Keratinocyte (primary cell): ENCODE measurements around the gene KRT8. TPM values are rescaled to one million over a fixed set of nuclear protein-coding genes. Genes with fewer than 3 reads are reported as not detected.
"Not testable (repeated sequence)": the region's sequence is repeated elsewhere in the genome, so short reads cannot be mapped to it uniquely, and the experiment has no call there.

Experiments
- DNase-seq: peaks from one replicate; pipeline ENCODE4 v3.0.0-alpha.2; 2011; ENCODE audit warnings: low read depth, missing footprints, low spot score
- FAIRE-seq: peaks from 2 replicates; lab custom pipeline; 2011; peaks lifted over from hg19 to GRCh38; lab: Jason Lieb, UNC
- H2AFZ ChIP-seq: 2 replicates; pipeline ENCODE4 v1.6.0; 2012; ENCODE audit warnings: low read length, control low read depth, inconsistent platforms; ENCODE audit not compliant: control insufficient read depth
- H3K27ac ChIP-seq: 2 replicates; pipeline ENCODE4 v1.5.1; 2011; ENCODE audit warnings: low read length; ENCODE audit not compliant: control insufficient read depth, insufficient read depth
- H3K27me3 ChIP-seq: 3 replicates; pipeline ENCODE4 v1.6.0; 2011; ENCODE audit warnings: low read length; ENCODE audit not compliant: control insufficient read depth, insufficient read depth; ENCODE audit errors: extremely low read depth
- H3K36me3 ChIP-seq, 2 experiments: 2 replicates in 1 of 2; 3 replicates in 1 of 2; pipeline ENCODE4 v1.5.1; 2011; ENCODE audit warnings: low read length in 2 of 2, mild to moderate bottlenecking in 1 of 2; ENCODE audit not compliant: control insufficient read depth in 2 of 2, insufficient read depth in 2 of 2; ENCODE audit errors: extremely low read depth in 1 of 2
- H3K4me1 ChIP-seq: 3 replicates; pipeline ENCODE4 v1.5.1; 2011; ENCODE audit warnings: low read length; ENCODE audit not compliant: control insufficient read depth, insufficient read depth; ENCODE audit errors: extremely low read depth
- H3K4me2 ChIP-seq: 3 replicates; pipeline ENCODE4 v1.6.0; 2011; ENCODE audit warnings: low read depth, low read length; ENCODE audit not compliant: control insufficient read depth, insufficient read depth; ENCODE audit errors: extremely low read depth
- H3K4me3 ChIP-seq, 3 experiments: fragments of 200-600 bp in 1 of 3; sonication (generic) in 1 of 3; 2 replicates in 2 of 3; 3 replicates in 1 of 3; pipeline ENCODE4 v1.5.1; 2011 to 2016; ENCODE audit warnings: low read length in 3 of 3, mild to moderate bottlenecking in 3 of 3, control low read depth in 2 of 3, inconsistent platforms in 1 of 3, low read depth in 1 of 3, mixed read lengths in 1 of 3, mixed run types in 1 of 3, moderate library complexity in 1 of 3; ENCODE audit not compliant: control insufficient read depth in 2 of 3, insufficient read depth in 2 of 3; ENCODE audit errors: extremely low read depth in 1 of 3
- H3K79me2 ChIP-seq: 2 replicates; pipeline ENCODE4 v1.6.0; 2012; ENCODE audit warnings: low read length; ENCODE audit not compliant: control insufficient read depth, insufficient read depth
- H3K9ac ChIP-seq: 3 replicates; pipeline ENCODE4 v1.6.0; 2011; ENCODE audit warnings: low read length; ENCODE audit not compliant: control insufficient read depth, insufficient read depth; ENCODE audit errors: extremely low read depth
- H3K9me1 ChIP-seq: 3 replicates; pipeline ENCODE4 v1.6.0; 2011; ENCODE audit warnings: low read length; ENCODE audit not compliant: control insufficient read depth, insufficient read depth; ENCODE audit errors: extremely low read depth
- H3K9me3 ChIP-seq: 2 replicates; pipeline ENCODE4 v1.5.1; 2012; ENCODE audit warnings: low read depth, low read length; ENCODE audit not compliant: control insufficient read depth
- H4K20me1 ChIP-seq: 3 replicates; pipeline ENCODE4 v1.6.0; 2011; ENCODE audit warnings: low read length; ENCODE audit not compliant: control insufficient read depth, insufficient read depth; ENCODE audit errors: extremely low read depth
- EZH2 ChIP-seq: IDR thresholded peaks from one replicate; pipeline ENCODE4 v1.6.1; 2012; ENCODE audit warnings: inconsistent platforms, mild to moderate bottlenecking, low read length, moderate library complexity
- dilution Hi-C: fragments of 300-500 bp; cut with MboI; formaldehyde crosslinking; loops from one replicate; pipeline ENCODE4 v1.7.0; 2020; ENCODE audit warnings: low sequenced_read_pairs; ENCODE audit not compliant: extremely low pct_ligation_motif_present
- polyA plus RNA-seq, 5 experiments: library from polyadenylated mRNA; depleted of rRNA in 3 of 5; stranded (reverse) in 3 of 5; stranded (forward) in 1 of 5; unstranded in 1 of 5; fragments of >200 nt; gene quantifications; 1 replicate in 1 of 5; 2 replicates in 3 of 5; 3 replicates in 1 of 5; pipeline versions ENCODE4 v1.2.1 to v1.2.3, GENCODE V29; 2011 to 2012; ENCODE audit warnings: missing spikeins in 2 of 5, low read depth in 1 of 5, low replicate concordance in 1 of 5
- TF ChIP-seq, protein P1 (sequence below), 3 experiments: IDR thresholded peaks in 1 of 3; conservative IDR thresholded peaks in 1 of 3; optimal IDR thresholded peaks in 1 of 3; 2 replicates in 2 of 3; 3 replicates in 1 of 3; pipeline versions ENCODE3 to v1.5.1; 2011; ENCODE audit warnings: low read length in 3 of 3, mild to moderate bottlenecking in 3 of 3, moderate library complexity in 2 of 3, control low read depth in 1 of 3, inconsistent platforms in 1 of 3; ENCODE audit not compliant: insufficient read depth in 2 of 3; ENCODE audit errors: extremely low read depth in 1 of 3

KRT8 gene
- polyA plus RNA-seq, 1 donor (not counting 4 experiments of a cell fraction or from before 2014, with no cell fraction given) = 151 TPM

DNA sequence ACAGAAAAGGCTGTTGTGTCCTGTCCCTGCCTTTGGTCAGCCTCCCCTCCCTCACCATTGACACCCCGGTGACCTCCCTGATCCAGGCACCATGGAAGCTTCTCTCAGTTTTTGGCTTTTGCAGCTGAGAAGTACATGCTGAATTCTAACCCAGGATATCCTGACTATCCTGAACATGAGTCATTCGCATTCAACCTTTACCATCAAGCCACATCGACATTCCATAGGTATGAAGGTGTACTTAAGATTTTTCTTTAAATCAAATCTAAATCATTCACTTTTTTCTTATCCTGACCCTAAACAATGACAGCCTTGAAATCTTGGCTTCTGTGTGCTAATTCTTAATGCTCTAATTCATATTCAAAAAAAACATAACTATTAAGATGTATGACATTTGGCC, 47.4 kb downstream of the KRT8 start:
- no peaks in the 10 kb centered on the region for H3K79me2 ChIP-seq
- DNase-seq (no peak), FAIRE-seq (peak; percentile 88)
- no peak overlapping the region for H3K4me3 ChIP-seq
- H3K9me1 ChIP-seq = no peaks in the 10 kb centered on the region
- H3K27me3 ChIP-seq = no peaks in the 10 kb centered on the region
- no peak for TF ChIP-seq EZH2
- TF ChIP-seq, protein P1, sequence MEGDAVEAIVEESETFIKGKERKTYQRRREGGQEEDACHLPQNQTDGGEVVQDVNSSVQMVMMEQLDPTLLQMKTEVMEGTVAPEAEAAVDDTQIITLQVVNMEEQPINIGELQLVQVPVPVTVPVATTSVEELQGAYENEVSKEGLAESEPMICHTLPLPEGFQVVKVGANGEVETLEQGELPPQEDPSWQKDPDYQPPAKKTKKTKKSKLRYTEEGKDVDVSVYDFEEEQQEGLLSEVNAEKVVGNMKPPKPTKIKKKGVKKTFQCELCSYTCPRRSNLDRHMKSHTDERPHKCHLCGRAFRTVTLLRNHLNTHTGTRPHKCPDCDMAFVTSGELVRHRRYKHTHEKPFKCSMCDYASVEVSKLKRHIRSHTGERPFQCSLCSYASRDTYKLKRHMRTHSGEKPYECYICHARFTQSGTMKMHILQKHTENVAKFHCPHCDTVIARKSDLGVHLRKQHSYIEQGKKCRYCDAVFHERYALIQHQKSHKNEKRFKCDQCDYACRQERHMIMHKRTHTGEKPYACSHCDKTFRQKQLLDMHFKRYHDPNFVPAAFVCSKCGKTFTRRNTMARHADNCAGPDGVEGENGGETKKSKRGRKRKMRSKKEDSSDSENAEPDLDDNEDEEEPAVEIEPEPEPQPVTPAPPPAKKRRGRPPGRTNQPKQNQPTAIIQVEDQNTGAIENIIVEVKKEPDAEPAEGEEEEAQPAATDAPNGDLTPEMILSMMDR (optimal IDR thresholded peaks at IDR 0.05 in 1 of 3, IDR thresholded peaks at IDR 0.05 in 1 of 3, conservative IDR thresholded peaks at IDR 0.05 in 1 of 3; ENCODE audit: extremely low read depth in 1 of 3, insufficient read depth in 2 of 3, low read length in 3 of 3) = no peak
- no peak overlapping the region for H3K9ac ChIP-seq
- H3K36me3 ChIP-seq = no peaks in the 10 kb centered on the region
- peak overlapping the region; percentile 60 for H3K27ac ChIP-seq
- H2AFZ ChIP-seq = no peak overlapping the region
- H4K20me1 ChIP-seq = no peaks in the 10 kb centered on the region
- peaks cover 50% of the 10 kb centered on the region for H3K4me1 ChIP-seq
- dilution Hi-C loops = no loop called here
- H3K4me2 ChIP-seq = no peak overlapping the region
- no peaks in the 10 kb centered on the region for H3K9me3 ChIP-seq

DNA sequence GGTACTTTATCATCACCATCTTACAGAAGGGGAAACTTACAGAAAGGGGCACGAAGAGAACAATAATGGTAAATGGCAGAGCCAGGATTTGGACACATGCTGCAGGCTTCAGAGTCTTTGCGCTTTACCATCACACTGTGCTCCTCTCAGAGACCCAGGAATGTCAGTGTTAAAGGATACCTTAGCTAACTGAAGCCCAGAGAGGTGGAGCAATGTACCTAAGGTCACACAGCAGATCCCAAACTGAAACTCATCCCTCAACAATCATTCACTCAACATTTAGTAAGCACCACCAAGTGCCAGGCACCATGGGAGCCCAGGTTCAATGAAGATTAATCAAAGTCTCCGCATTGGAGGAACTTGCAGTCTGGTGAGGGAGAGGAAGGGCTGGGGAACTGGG, 48.1 kb downstream of the KRT8 start:
- no peaks in the 10 kb centered on the region for H3K9me3 ChIP-seq

DNA sequence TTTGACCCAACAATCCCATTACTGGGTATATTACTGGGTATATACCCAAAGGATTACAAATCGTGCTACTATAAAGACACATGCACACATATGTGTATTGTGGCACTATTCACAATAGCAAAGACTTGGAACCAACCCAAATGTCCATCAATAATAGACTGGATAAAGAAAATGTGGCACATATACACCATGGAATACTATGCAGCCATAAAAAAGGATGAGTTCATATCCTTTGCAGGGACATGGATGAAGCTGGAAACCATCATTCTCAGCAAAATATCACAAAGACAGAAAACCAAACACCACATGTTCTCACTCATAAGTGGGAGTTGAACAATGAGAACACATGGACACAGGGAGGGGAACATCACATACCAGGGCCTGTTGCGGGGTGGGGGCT, 48.8 kb downstream of the KRT8 start:
- H4K20me1 ChIP-seq, H3K27me3 ChIP-seq, H3K36me3 ChIP-seq, H3K27ac ChIP-seq, dilution Hi-C loops, H3K9me3 ChIP-seq, H3K9ac ChIP-seq, H3K4me3 ChIP-seq, H2AFZ ChIP-seq, H3K79me2 ChIP-seq, H3K4me2 ChIP-seq, FAIRE-seq, DNase-seq, H3K9me1 ChIP-seq: not testable (repeated sequence)
- H3K4me1 ChIP-seq = peaks cover 37% of the 10 kb centered on the region

More for the DNA sequence above, 48.1 kb downstream of the KRT8 start:
- no peak overlapping the region for H3K9ac ChIP-seq
- no peaks in the 10 kb centered on the region for H4K20me1 ChIP-seq
- H3K4me3 ChIP-seq = no peak overlapping the region
- H3K36me3 ChIP-seq = no peaks in the 10 kb centered on the region
- no peak overlapping the region for H3K4me2 ChIP-seq
- H3K4me1 ChIP-seq = peaks cover 43% of the 10 kb centered on the region
- FAIRE-seq (peak; percentile 29), DNase-seq (no peak)
- peak overlapping the region; percentile 60 for H3K27ac ChIP-seq
- no peak overlapping the region for H2AFZ ChIP-seq
- no peaks in the 10 kb centered on the region for H3K79me2 ChIP-seq
- no peaks in the 10 kb centered on the region for H3K9me1 ChIP-seq
- H3K27me3 ChIP-seq = no peaks in the 10 kb centered on the region
- TF ChIP-seq, protein P1 (optimal IDR thresholded peaks at IDR 0.05 in 1 of 3, IDR thresholded peaks at IDR 0.05 in 1 of 3, conservative IDR thresholded peaks at IDR 0.05 in 1 of 3; ENCODE audit: extremely low read depth in 1 of 3, insufficient read depth in 2 of 3, low read length in 3 of 3) = no peak
- TF ChIP-seq EZH2 = no peak
- dilution Hi-C loops = no loop called here
